ENCODE data around the gene MYO5C.

- no peak for TF ChIP-seq EZH2phosphoT487 (IDR thresholded peaks at IDR 0.05; ENCODE audit: low read depth)
- no peak for TF ChIP-seq CTCF (IDR thresholded peaks at IDR 0.05; ENCODE audit: low read depth, low read length)
Observed at GRCh38 chr15:52181938-52182780, 113.4 kb downstream of the MYO5C start.

All from OCI-LY3 (cell line).